HG03442 (cell line): ENCODE results near the gene ARID5B.

Source experiments
- ATAC-seq: cut with Tn5 transposase; IDR thresholded peaks from one replicate; pipeline ENCODE4 v1.9.1; 2021; ENCODE audit warnings: mild to moderate bottlenecking, moderate library complexity; ENCODE audit not compliant: unreplicated experiment

ARID5B gene

GRCh38 chr10:62131724-62132123 is 230.2 kb downstream of the ARID5B start:
- ATAC-seq, result no peak

GRCh38 chr10:62133618-62134017 is 232.1 kb downstream of the ARID5B start:
- peak; percentile 94 for ATAC-seq

- ATAC-seq, result no peak
Measured at GRCh38 chr10:62136931-62137330, 235.4 kb downstream of the ARID5B start.
